NB4 (cell line): ENCODE results near the gene ELAVL1.

Source experiments
- DNase-seq: peaks from one replicate; pipeline ENCODE4 v3.0.0; 2010; ENCODE audit warnings: low read depth
- H3K4me3 ChIP-seq: one replicate; pipeline ENCODE4 v1.5.1; 2011; ENCODE audit warnings: mild to moderate bottlenecking, low read depth, low read length, moderate library complexity
- CTCF ChIP-seq: IDR thresholded peaks from one replicate; pipeline ENCODE4 v1.5.1; 2012; ENCODE audit warnings: low read depth, low read length
- MAX ChIP-seq: IDR thresholded peaks from 2 replicates; pipeline ENCODE4 v1.6.1; 2011; ENCODE audit warnings: low read depth, low read length
- MYC ChIP-seq: IDR thresholded peaks from 2 replicates; pipeline ENCODE4 v1.6.1; 2011; ENCODE audit warnings: low read depth, low read length
- POLR2A ChIP-seq: IDR thresholded peaks from 2 replicates; pipeline ENCODE4 v1.6.1; 2011; ENCODE audit warnings: mild to moderate bottlenecking; ENCODE audit not compliant: insufficient read length; ENCODE audit errors: extremely low read depth

ELAVL1 gene

GRCh38 chr19:7973883-7974282 lies 31.6 kb downstream of the ELAVL1 start:
- DNase-seq = no peak
- no peak overlapping the region for H3K4me3 ChIP-seq

GRCh38 chr19:7971553-7972520 lies 33.6 kb downstream of the ELAVL1 start:
- DNase-seq = no peak
- TF ChIP-seq MYC (no peak), CTCF (no peak), MAX (no peak), POLR2A (no peak)
- H3K4me3 ChIP-seq = no peak overlapping the region

More at GRCh38 chr19:7973883-7974282, 31.6 kb downstream of the ELAVL1 start:
- no peak for TF ChIP-seq MAX
- TF ChIP-seq MYC = no peak
- TF ChIP-seq CTCF = no peak
- no peak for TF ChIP-seq POLR2A

- DNase-seq = peak; percentile 57
- TF ChIP-seq POLR2A = no peak
- peak; percentile 78 for TF ChIP-seq CTCF
- no peak for TF ChIP-seq MYC
- TF ChIP-seq MAX = no peak
- H3K4me3 ChIP-seq = no peak overlapping the region
Observed at GRCh38 chr19:7970716-7971448, 34.6 kb downstream of the ELAVL1 start.

- TF ChIP-seq MAX (no peak), MYC (no peak), POLR2A (no peak), CTCF (no peak)
- DNase-seq = no peak
- no peak overlapping the region for H3K4me3 ChIP-seq
Observed at GRCh38 chr19:7969555-7969939, 35.9 kb downstream of the ELAVL1 start.

- H3K4me3 ChIP-seq = no peak overlapping the region
- DNase-seq = no peak
- TF ChIP-seq CTCF = no peak
- TF ChIP-seq MAX = no peak
- TF ChIP-seq MYC = no peak
- no peak for TF ChIP-seq POLR2A
Observed at GRCh38 chr19:7968796-7969554, 36.5 kb downstream of the ELAVL1 start.
